C4-2B (cell line): ENCODE data around the gene KLRC3.
"Not testable (repeated sequence)": the region's sequence is repeated elsewhere in the genome, so short reads cannot be mapped to it uniquely, and the experiment has no call there.

Experiments
- H3K27ac ChIP-seq: fragments of 450-650 bp; 2 replicates; pipeline ENCODE4 v1.5.1; 2017
- CTCF ChIP-seq: fragments of 450-650 bp; conservative IDR thresholded peaks from 2 replicates; pipeline ENCODE4 v1.5.1; 2017; ENCODE audit warnings: mild to moderate bottlenecking
- ZFX ChIP-seq: fragments of 450-650 bp; IDR thresholded peaks from 2 replicates; pipeline ENCODE4 v1.6.1; 2017

The KLRC3 gene

DNA sequence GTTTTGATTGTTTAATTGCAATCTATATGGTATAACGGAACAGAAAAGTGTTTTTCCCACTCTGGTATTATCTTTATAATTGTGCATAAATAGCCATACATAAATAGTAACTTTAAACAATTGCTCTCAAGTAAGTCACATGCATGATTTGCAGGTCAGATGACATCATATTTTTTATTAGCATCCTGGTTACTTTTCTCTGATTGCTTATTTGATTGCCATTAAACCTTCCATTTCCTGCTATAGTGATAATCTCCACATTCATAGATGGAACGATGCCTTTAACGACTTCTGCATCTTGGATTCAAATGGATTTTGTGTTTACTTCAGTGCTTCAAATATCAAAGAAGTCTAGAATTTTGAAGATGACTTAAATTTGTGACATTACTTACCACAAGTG, 27.1 kb downstream of the KLRC3 start:
- H3K27ac ChIP-seq: no peak overlapping the region
- TF ChIP-seq CTCF: no peak
- no peak for TF ChIP-seq ZFX

- no peak overlapping the region for H3K27ac ChIP-seq
- TF ChIP-seq ZFX (no peak), CTCF (no peak)
Measured at GRCh38 chr12:10392394-10392930, 27.9 kb downstream of the KLRC3 start.

GRCh38 chr12:10390991-10391390, 29.4 kb downstream of the KLRC3 start:
- not testable (repeated sequence) for H3K27ac ChIP-seq

DNA sequence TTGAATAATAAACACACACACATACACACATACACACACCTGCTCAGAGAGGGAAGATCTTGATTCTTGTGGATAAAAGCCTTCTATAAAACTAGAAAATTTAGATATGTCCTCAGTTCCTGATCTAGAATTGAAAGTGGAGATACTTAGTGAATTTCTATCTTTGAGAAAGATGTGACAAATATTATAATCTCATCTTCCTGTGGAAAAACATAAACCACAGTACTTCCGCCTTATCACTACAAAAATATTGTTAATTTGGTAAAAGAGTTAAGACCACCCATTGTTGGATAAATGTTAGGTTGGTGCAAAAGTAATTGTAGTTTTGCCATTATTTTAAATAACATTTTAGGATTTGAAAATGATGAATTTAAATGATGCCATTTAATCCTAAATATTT, 30.5 kb downstream of the KLRC3 start, which contains the start of gene KLRK1:
KLRK1 (minus strand) TSS at position 138 of the 400 bp plus-strand sequence. CDS start 1,231 bp downstream, outside the sequence.
- TF ChIP-seq CTCF (no peak), ZFX (no peak)
- no peak within 1 kb of the TSS for H3K27ac ChIP-seq

DNA sequence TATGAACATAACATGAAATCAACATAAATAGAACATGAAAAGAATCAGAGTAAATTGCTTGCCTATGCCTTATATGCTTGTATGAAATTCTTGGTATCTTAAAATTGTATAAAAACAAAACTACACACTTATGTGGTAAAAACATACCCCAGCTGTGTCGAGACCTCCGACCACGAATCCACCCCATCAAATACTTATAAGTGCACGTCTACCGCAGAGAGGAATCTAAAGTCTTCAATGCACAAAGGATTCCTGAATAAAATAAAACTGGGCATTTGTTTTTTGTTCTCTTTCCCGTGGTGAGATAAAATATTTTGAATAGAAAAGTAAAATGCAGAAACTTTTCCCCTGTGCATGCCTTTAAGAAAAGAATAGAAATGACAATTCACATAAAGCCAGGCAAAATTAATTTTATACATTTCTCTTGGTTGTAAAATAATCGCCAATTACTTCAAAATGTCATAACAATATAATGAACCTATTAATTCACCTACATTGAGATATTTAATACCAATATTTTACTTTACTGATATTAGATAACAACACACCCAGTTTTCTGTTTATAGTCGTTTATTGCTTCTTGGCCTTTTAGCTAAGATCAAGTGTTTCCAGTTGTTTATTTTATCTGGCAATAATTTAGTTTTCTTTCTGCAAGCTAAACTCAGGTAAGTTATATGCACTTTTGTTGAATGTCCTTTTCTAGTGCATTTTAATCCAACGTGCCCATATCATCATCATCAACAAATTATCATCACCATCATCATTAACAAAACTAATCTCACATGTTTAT, 31.6 kb downstream of the KLRC3 start:
- no peak overlapping the region for H3K27ac ChIP-seq

GRCh38 chr12:10387498-10387897, 32.9 kb downstream of the KLRC3 start:
- not testable (repeated sequence) for H3K27ac ChIP-seq

More for the DNA sequence above, 31.6 kb downstream of the KLRC3 start:
- TF ChIP-seq ZFX (no peak), CTCF (no peak)

GRCh38 chr12:10386857-10387256, 33.5 kb downstream of the KLRC3 start:
- TF ChIP-seq ZFX (no peak), CTCF (no peak)
- no peak overlapping the region for H3K27ac ChIP-seq

- TF ChIP-seq CTCF: no peak
- no peak for TF ChIP-seq ZFX
- no peak overlapping the region for H3K27ac ChIP-seq
Measured at GRCh38 chr12:10385166-10385613, 35.2 kb downstream of the KLRC3 start.
